Mucosa of rectum (tissue), 2 donors: Measurements from ENCODE around the gene CALML5.

Experiments
- H3K27ac ChIP-seq, 2 donors: one replicate each; pipeline ENCODE4 v1.7.0; 2013; ENCODE audit warnings: inconsistent platforms in 2 of 2, low read depth in 2 of 2, low read length in 2 of 2
- H3K27me3 ChIP-seq, 2 donors: one replicate each; pipeline ENCODE4 v1.7.0; 2013; ENCODE audit warnings: low read length in 2 of 2; ENCODE audit not compliant: control insufficient read depth in 2 of 2, insufficient read depth in 2 of 2
- H3K36me3 ChIP-seq, 2 donors: one replicate each; pipeline ENCODE4 v1.7.0; 2013; ENCODE audit warnings: low read length in 2 of 2; ENCODE audit not compliant: control insufficient read depth in 2 of 2, insufficient read depth in 2 of 2
- H3K4me1 ChIP-seq, 2 donors: one replicate each; pipeline ENCODE4 v1.7.0; 2013; ENCODE audit warnings: low read length in 2 of 2, mild to moderate bottlenecking in 1 of 2; ENCODE audit not compliant: control insufficient read depth in 2 of 2, insufficient read depth in 2 of 2
- H3K4me3 ChIP-seq, 2 donors: one replicate each; pipeline ENCODE4 v1.7.0; 2013; ENCODE audit warnings: low read length in 2 of 2
- H3K9ac ChIP-seq, 2 donors: one replicate each; pipeline ENCODE4 v1.7.0; 2013; ENCODE audit warnings: low read length in 2 of 2, low read depth in 1 of 2, mild to moderate bottlenecking in 1 of 2
- H3K9me3 ChIP-seq, 2 donors: one replicate each; pipeline ENCODE4 v1.7.0; 2013; ENCODE audit warnings: low read length in 2 of 2; ENCODE audit not compliant: control insufficient read depth in 2 of 2
- donor health status: healthy.
- donor health status: Normal muscosa, but diverticular disease.

The CALML5 gene

GRCh38 chr10:5526691-5527331 lies 27.4 kb upstream of the CALML5 start:
- H3K27me3 ChIP-seq: no peaks in the 10 kb centered on the region
- no peak overlapping the region for H3K4me3 ChIP-seq
- peaks cover 0 to 7% of the 10 kb centered on the region in 2 donors for H3K4me1 ChIP-seq
- H3K36me3 ChIP-seq: no peaks in the 10 kb centered on the region
- H3K9ac ChIP-seq: no peak overlapping the region
- no peak overlapping the region for H3K27ac ChIP-seq
- H3K9me3 ChIP-seq: no peaks in the 10 kb centered on the region

GRCh38 chr10:5525561-5526341 lies 26.4 kb upstream of the CALML5 start:
- H3K27me3 ChIP-seq: no peaks in the 10 kb centered on the region
- no peak overlapping the region for H3K4me3 ChIP-seq
- no peaks in the 10 kb centered on the region for H3K9me3 ChIP-seq
- no peak overlapping the region for H3K9ac ChIP-seq
- no peak overlapping the region for H3K27ac ChIP-seq
- no peaks in the 10 kb centered on the region for H3K36me3 ChIP-seq
- H3K4me1 ChIP-seq: peaks cover 0 to 7% of the 10 kb centered on the region in 2 donors

DNA sequence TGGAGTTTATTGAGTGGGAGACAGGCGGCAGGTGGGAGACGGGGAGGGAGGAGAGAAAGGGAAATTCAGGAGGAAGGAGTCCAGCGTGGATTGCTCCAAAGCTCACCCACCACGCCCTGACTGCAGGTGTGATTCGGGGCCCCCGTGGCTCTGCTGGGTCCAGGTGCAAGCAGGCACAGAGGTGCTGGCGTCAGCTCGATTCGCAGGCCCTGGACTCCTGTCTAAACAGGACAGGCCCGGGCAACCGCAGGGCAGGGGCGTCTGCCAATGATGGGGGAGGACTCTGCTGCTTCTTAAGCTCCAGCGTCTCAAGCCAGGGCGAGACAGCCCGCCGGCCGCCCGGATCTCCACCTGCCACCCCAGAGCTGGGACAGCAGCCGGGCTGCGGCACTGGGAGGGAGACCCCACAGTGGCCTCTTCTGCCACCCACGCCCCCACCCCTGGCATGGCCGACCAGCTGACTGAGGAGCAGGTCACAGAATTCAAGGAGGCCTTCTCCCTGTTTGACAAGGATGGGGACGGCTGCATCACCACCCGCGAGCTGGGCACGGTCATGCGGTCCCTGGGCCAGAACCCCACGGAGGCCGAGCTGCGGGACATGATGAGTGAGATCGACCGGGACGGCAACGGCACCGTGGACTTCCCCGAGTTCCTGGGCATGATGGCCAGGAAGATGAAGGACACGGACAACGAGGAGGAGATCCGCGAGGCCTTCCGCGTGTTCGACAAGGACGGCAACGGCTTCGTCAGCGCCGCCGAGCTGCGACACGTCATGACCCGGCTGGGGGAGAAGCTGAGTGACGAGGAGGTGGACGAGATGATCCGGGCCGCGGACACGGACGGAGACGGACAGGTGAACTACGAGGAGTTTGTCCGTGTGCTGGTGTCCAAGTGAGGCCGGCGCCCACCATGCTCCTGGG lies 25.5 kb upstream of the CALML5 start, which contains the start of gene CALML3:
Gene CALML3, plus strand, starts transcription at position 321 of the 920 bp plus-strand sequence. Its CDS starts 125 bp downstream, at position 446.
- Histone ChIP-seq H3K9ac (no peak within 1 kb of the TSS), H3K4me1 (peaks cover 0 to 7% of the 10 kb centered on the region in 2 donors), H3K27me3 (no peaks in the 10 kb centered on the region), H3K27ac (no peak within 1 kb of the TSS), H3K9me3 (no peaks in the 10 kb centered on the region), H3K4me3 (no peak within 1 kb of the TSS), H3K36me3 (no peaks in the 10 kb centered on the region)

DNA sequence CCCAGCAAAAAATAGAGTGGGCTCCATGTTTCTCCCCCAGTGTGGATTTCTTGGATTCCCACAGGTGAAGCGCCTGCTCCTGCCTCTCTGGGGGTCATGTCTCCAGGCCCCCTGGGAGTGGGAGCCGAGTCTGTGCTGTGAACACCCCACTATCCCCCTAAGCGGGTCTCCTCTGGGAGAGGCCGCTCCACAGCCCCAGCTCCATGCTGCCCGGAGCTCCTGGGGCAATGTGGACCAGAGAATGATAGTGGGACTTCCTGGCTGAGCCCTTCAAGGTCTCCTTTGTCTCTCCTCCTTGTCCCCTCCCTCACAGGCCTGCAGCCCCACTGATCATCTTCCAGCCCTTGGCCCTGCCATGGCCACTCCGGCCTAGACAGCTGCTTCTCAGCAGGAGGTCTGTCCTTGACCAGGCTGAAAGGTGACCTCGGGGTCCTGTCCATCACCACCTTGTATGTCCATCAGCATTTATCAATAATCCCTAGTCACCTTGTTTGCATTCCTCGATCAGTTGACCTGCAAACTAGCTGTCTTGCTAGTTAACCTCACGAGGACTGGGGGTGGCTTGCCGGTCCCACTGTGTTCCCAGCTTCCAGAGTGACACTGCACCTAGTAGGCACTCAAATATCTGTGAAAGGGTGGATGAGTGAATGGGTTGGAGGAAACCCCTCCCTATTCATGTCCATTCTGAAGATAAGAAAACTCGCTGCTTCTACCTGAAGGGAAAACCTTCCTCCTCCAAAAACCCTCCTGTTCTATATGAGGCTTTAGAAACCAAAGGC lies 24.6 kb upstream of the CALML5 start:
- Histone ChIP-seq H3K27ac (no peak overlapping the region), H3K27me3 (no peaks in the 10 kb centered on the region), H3K36me3 (no peaks in the 10 kb centered on the region), H3K9me3 (no peaks in the 10 kb centered on the region), H3K4me1 (peaks cover 0 to 7% of the 10 kb centered on the region in 2 donors), H3K9ac (no peak overlapping the region), H3K4me3 (no peak overlapping the region)

GRCh38 chr10:5522913-5523560 lies 23.7 kb upstream of the CALML5 start:
- no peak overlapping the region for H3K9ac ChIP-seq
- no peak overlapping the region for H3K4me3 ChIP-seq
- no peaks in the 10 kb centered on the region for H3K9me3 ChIP-seq
- no peaks in the 10 kb centered on the region for H3K36me3 ChIP-seq
- no peak overlapping the region for H3K27ac ChIP-seq
- peaks cover 3 to 11% of the 10 kb centered on the region in 2 donors for H3K4me1 ChIP-seq
- H3K27me3 ChIP-seq: no peaks in the 10 kb centered on the region

DNA sequence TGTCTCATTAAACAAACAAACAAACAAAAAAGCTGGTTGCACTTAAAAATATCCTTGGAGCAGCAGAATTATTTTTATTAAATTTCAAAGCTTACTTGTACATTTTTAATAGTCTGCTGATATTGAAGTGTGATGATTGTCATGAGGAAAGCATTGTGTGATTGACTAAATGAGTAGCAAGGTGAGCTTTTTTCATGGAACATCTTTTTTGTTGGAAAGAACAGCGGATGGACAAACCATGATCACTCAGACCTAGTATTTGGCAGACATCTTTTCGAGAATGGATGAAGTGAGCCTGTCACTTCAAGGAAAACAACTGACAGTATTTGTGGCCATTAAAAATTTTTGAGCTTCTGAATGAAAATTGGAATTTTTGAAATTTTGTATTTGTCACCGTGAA lies 19.7 kb upstream of the CALML5 start:
- H3K4me3 ChIP-seq: no peak overlapping the region
- no peak overlapping the region for H3K9ac ChIP-seq
- H3K4me1 ChIP-seq: peaks cover 8 to 21% of the 10 kb centered on the region in 2 donors
- H3K27ac ChIP-seq: peak overlapping the region in 1 of 2 donors; percentile 67
- H3K9me3 ChIP-seq: no peaks in the 10 kb centered on the region
- no peaks in the 10 kb centered on the region for H3K27me3 ChIP-seq
- no peaks in the 10 kb centered on the region for H3K36me3 ChIP-seq

- Histone ChIP-seq H3K9me3 (no peaks in the 10 kb centered on the region), H3K36me3 (no peaks in the 10 kb centered on the region), H3K4me3 (no peak overlapping the region), H3K4me1 (peaks cover 8 to 21% of the 10 kb centered on the region in 2 donors), H3K27me3 (no peaks in the 10 kb centered on the region), H3K9ac (peak overlapping the region; percentile 7 to 24), H3K27ac (peak overlapping the region; percentile 67)
Measured at GRCh38 chr10:5518143-5518542, 18.8 kb upstream of the CALML5 start.

GRCh38 chr10:5517546-5517945 lies 18.2 kb upstream of the CALML5 start:
- Histone ChIP-seq H3K27me3 (no peaks in the 10 kb centered on the region), H3K4me1 (peaks cover 8 to 21% of the 10 kb centered on the region in 2 donors), H3K9me3 (no peaks in the 10 kb centered on the region), H3K4me3 (no peak overlapping the region), H3K36me3 (no peaks in the 10 kb centered on the region), H3K9ac (no peak overlapping the region), H3K27ac (peak overlapping the region; percentile 28 to 67)
